CD4-positive, alpha-beta T cell treated with Interferon alpha-2 for 1 hour (primary cell): ENCODE results near the gene PKP2.
"Not testable (repeated sequence)": the region's sequence is repeated elsewhere in the genome, so short reads cannot be mapped to it uniquely, and the experiment has no call there.

Experiments
- DNase-seq, 2 donors: peaks; one replicate each; pipeline ENCODE4 v3.0.0-alpha.2; 2020 to 2022

The PKP2 gene

GRCh38 chr12:32895688-32896431 lies 717 bp downstream of the PKP2 start:
- no peak for DNase-seq

- DNase-seq: no peak
Observed at GRCh38 chr12:32894566-32894965, 2.0 kb downstream of the PKP2 start.

GRCh38 chr12:32893458-32893857 lies 3.1 kb downstream of the PKP2 start:
- no peak for DNase-seq

GRCh38 chr12:32893043-32893442 lies 3.5 kb downstream of the PKP2 start:
- DNase-seq: no peak

GRCh38 chr12:32892369-32892768 lies 4.2 kb downstream of the PKP2 start:
- not testable (repeated sequence) for DNase-seq

GRCh38 chr12:32891956-32892355 lies 4.6 kb downstream of the PKP2 start:
- no peak for DNase-seq

- no peak for DNase-seq
Observed at GRCh38 chr12:32891526-32891925, 5.1 kb downstream of the PKP2 start.

- no peak for DNase-seq
Observed at GRCh38 chr12:32889011-32889760, 7.4 kb downstream of the PKP2 start.

- DNase-seq: no peak
Observed at GRCh38 chr12:32887058-32887457, 9.5 kb downstream of the PKP2 start.

GRCh38 chr12:32885831-32886230 lies 10.7 kb downstream of the PKP2 start:
- no peak for DNase-seq

GRCh38 chr12:32884962-32885361 lies 11.6 kb downstream of the PKP2 start:
- no peak for DNase-seq

GRCh38 chr12:32881702-32882101 lies 14.9 kb downstream of the PKP2 start:
- DNase-seq: no peak

- DNase-seq: no peak
Observed at GRCh38 chr12:32881107-32881506, 15.5 kb downstream of the PKP2 start.

GRCh38 chr12:32879066-32879465 lies 17.5 kb downstream of the PKP2 start:
- not testable (repeated sequence) for DNase-seq

- no peak for DNase-seq
Observed at GRCh38 chr12:32877601-32878459, 18.7 kb downstream of the PKP2 start.

GRCh38 chr12:32876004-32876403 lies 20.6 kb downstream of the PKP2 start:
- no peak for DNase-seq

GRCh38 chr12:32874975-32875374 lies 21.6 kb downstream of the PKP2 start:
- no peak for DNase-seq

- DNase-seq: no peak
Observed at GRCh38 chr12:32874078-32874477, 22.5 kb downstream of the PKP2 start.

- DNase-seq: not testable (repeated sequence)
Observed at GRCh38 chr12:32872416-32872815, 24.2 kb downstream of the PKP2 start.

GRCh38 chr12:32870716-32871115 lies 25.9 kb downstream of the PKP2 start:
- no peak for DNase-seq

- DNase-seq: no peak
Observed at GRCh38 chr12:32868885-32869284, 27.7 kb downstream of the PKP2 start.

- DNase-seq: no peak
Observed at GRCh38 chr12:32864731-32865130, 31.8 kb downstream of the PKP2 start.

- DNase-seq: no peak
Observed at GRCh38 chr12:32863128-32863527, 33.4 kb downstream of the PKP2 start.
